Measurements from ENCODE around the gene VMAC. TPM values are rescaled to one million over a fixed set of nuclear protein-coding genes. Genes with fewer than 3 reads are reported as not detected.

Gene VMAC
- total and polyA plus RNA-seq, 2 donors (not counting 3 experiments of a cell fraction or from before 2014, with no cell fraction given), result 4.7 to 6.9 TPM

GRCh38 chr19:5951338-5951861 lies 46.7 kb downstream of the VMAC start:
- ChIA-PET CTCF (interaction anchor here (0.9 to 7.2 kb wide), 6 partner anchors 9 to 147 kb away, joined by 3 to 46 read pairs (median 4); no protein-coding TSS in a partner anchor), POLR2A (no interaction called here)
- no peak overlapping the region for H3K4me3 ChIP-seq (replicated peaks in 1 of 3; ENCODE audit: insufficient read depth in 1 of 3, low read depth in 1 of 3, low read length in 3 of 3)
- no peak overlapping the region for H3K9ac ChIP-seq (replicated peaks; ENCODE audit: extremely low read depth, insufficient read depth, low read length)
- no peaks in the 10 kb centered on the region for H3K9me1 ChIP-seq (replicated peaks; ENCODE audit: control insufficient read depth, extremely low read depth, insufficient read depth, low read length)
- H3K27ac ChIP-seq (ENCODE audit: insufficient read depth, low read depth, low read length), result no peak overlapping the region
- no peaks in the 10 kb centered on the region for H3K9me3 ChIP-seq (replicated peaks; ENCODE audit: control insufficient read depth, insufficient read depth, low read length)
- H3K27me3 ChIP-seq (ENCODE audit: control insufficient read depth in 2 of 2, insufficient read depth in 2 of 2, low read length in 2 of 2), result no peaks in the 10 kb centered on the region
- no peak overlapping the region for H2AFZ ChIP-seq (ENCODE audit: low read depth, low read length)
- no peak for FAIRE-seq
- DNase-seq (ENCODE audit: low read depth, low spot score), result peak; percentile 24
- intact Hi-C loops (cut with micrococcal nuclease), result no loop called here
- H3K79me2 ChIP-seq (ENCODE audit: control insufficient read depth, insufficient read depth, low read length), result peaks cover 74% of the 10 kb centered on the region
- TF ChIP-seq POLR2A (IDR thresholded peaks at IDR 0.05; ENCODE audit: low read depth, low read length) (no peak), EZH2 (IDR thresholded peaks at IDR 0.05; ENCODE audit: borderline replicate concordance, low read depth, low read length, severe bottlenecking) (no peak), MAX (IDR thresholded peaks at IDR 0.05; ENCODE audit: insufficient read depth, insufficient read length) (no peak), CTCF (IDR thresholded peaks at IDR 0.05; ENCODE audit: extremely low read depth in 1 of 2, insufficient read depth in 1 of 2, low read depth in 1 of 2, low read length in 2 of 2) (no peak), JUN (IDR thresholded peaks at IDR 0.05; ENCODE audit: borderline replicate concordance, insufficient read depth, insufficient read length, low read depth) (no peak), FOS (IDR thresholded peaks at IDR 0.05; ENCODE audit: borderline replicate concordance, insufficient read depth, low read length) (no peak), GATA2 (IDR thresholded peaks at IDR 0.05; ENCODE audit: insufficient read depth, insufficient read length, low read depth, low read length) (no peak), MYC (IDR thresholded peaks at IDR 0.05; ENCODE audit: low read depth, low read length) (no peak), POLR2AphosphoS5 (IDR thresholded peaks at IDR 0.05; ENCODE audit: insufficient read depth, low read depth, low read length) (no peak)
- no TSS peak for BruUV-seq (replicated peaks)
- H3K4me1 ChIP-seq (ENCODE audit: control insufficient read depth, extremely low read depth, insufficient read depth, low read length), result peaks cover 41% of the 10 kb centered on the region
- no peaks in the 10 kb centered on the region for H4K20me1 ChIP-seq (replicated peaks; ENCODE audit: control insufficient read depth, extremely low read depth, insufficient read depth, low read length)
- dilution Hi-C loops (cut with MboI; ENCODE audit: extremely low pct_ligation_motif_present, low sequenced_read_pairs), result no loop called here
- H3K36me3 ChIP-seq (ENCODE audit: control insufficient read depth in 2 of 2, extremely low read depth in 1 of 2, insufficient read depth in 2 of 2, low read length in 2 of 2), result peaks cover 0 to 4% of the 10 kb centered on the region in 2 experiments
- H3K4me2 ChIP-seq (ENCODE audit: insufficient read depth, low read length), result no peak overlapping the region
